Stomach (tissue), 4 donors: ENCODE results near the gene SPINK5.

Experiments
- CTCF ChIP-seq, 7 experiments: fragments of 450-650 bp in 4 of 7; fragments of 200-600 bp in 3 of 7; sonication (generic) in 3 of 7; IDR thresholded peaks; one replicate each; pipeline ENCODE4 v1.5.1; 2016 to 2019; ENCODE audit warnings: antibody characterized with exemption in 7 of 7, control low read depth in 2 of 7, mild to moderate bottlenecking in 1 of 7
- EP300 ChIP-seq: sonication (generic); formaldehyde crosslinking; IDR thresholded peaks from one replicate; pipeline ENCODE4 v1.6.1; 2017; ENCODE audit warnings: antibody characterized with exemption
- POLR2A ChIP-seq, 4 donors: fragments of 450-650 bp; IDR thresholded peaks; one replicate each; pipeline ENCODE4 v1.6.1; 2016; ENCODE audit warnings: antibody characterized with exemption in 4 of 4, control low read depth in 2 of 4, mild to moderate bottlenecking in 1 of 4, moderate library complexity in 1 of 4

- TF ChIP-seq CTCF (IDR thresholded peaks at IDR 0.05) (no peak), EP300 (no peak), POLR2A (IDR thresholded peaks at IDR 0.05) (no peak)
Measured at GRCh38 chr5:148083203-148083602, 19.4 kb downstream of the SPINK5 start.
